Neural cell (in vitro differentiated cells): Measurements from ENCODE around the gene VLDLR. TPM values are rescaled to one million over a fixed set of nuclear protein-coding genes. Genes with fewer than 3 reads are reported as not detected.

Source experiments
- H2AFZ ChIP-seq: fragments of 200-600, 300-800 bp; sonication (generic), shearing (Covaris generic); 2 replicates; pipeline ENCODE4 v1.6.0; 2014; ENCODE audit warnings: low read depth, mild to moderate bottlenecking, antibody characterized with exemption, low read length, moderate library complexity
- H3F3A ChIP-seq: fragments of 200-600 bp; shearing (Covaris generic); 2 replicates; pipeline ENCODE4 v1.6.1; 2016; ENCODE audit warnings: mild to moderate bottlenecking, moderate library complexity, mixed read lengths, antibody characterized with exemption, low read length; ENCODE audit not compliant: insufficient read depth, poor library complexity, severe bottlenecking
- H3K27ac ChIP-seq: fragments of 200-600, 300-800 bp; sonication (generic), shearing (Covaris generic); 2 replicates; pipeline ENCODE4 v1.5.1; 2014; ENCODE audit warnings: mild to moderate bottlenecking, low read length, moderate library complexity
- H3K27me3 ChIP-seq: fragments of 300-800, 200-600 bp; sonication (generic), shearing (Covaris generic); 2 replicates; pipeline ENCODE4 v1.6.0; 2014; ENCODE audit warnings: mild to moderate bottlenecking, low read depth, low read length, moderate library complexity; ENCODE audit not compliant: insufficient read depth
- H3K36me3 ChIP-seq: fragments of 300-800, 200-600 bp; sonication (generic), shearing (Covaris generic); 2 replicates; pipeline ENCODE4 v1.5.1; 2014; ENCODE audit warnings: mild to moderate bottlenecking, antibody characterized with exemption, low read length, moderate library complexity; ENCODE audit not compliant: insufficient read depth
- H3K4me2 ChIP-seq: fragments of 300-800, 200-600 bp; sonication (generic), shearing (Covaris generic); 2 replicates; pipeline ENCODE4 v1.6.0; 2014; ENCODE audit warnings: mild to moderate bottlenecking, low read length
- H3K4me3 ChIP-seq: fragments of 300-800, 200-600 bp; sonication (generic), shearing (Covaris generic); 2 replicates; pipeline ENCODE4 v1.5.1; 2014; ENCODE audit warnings: mild to moderate bottlenecking, low read length, moderate library complexity
- H3K79me2 ChIP-seq: fragments of 200-600 bp; shearing (Covaris generic); replicated peaks from 2 replicates; pipeline ENCODE4 v1.6.0; 2014; ENCODE audit warnings: mild to moderate bottlenecking, low read length, moderate library complexity; ENCODE audit not compliant: insufficient read depth
- H3K9ac ChIP-seq: fragments of 300-800, 200-600 bp; sonication (generic), shearing (Covaris generic); 2 replicates; pipeline ENCODE4 v1.6.1; 2016; ENCODE audit warnings: mild to moderate bottlenecking, low read length, mixed read lengths
- H3K9me2 ChIP-seq: fragments of 200-600 bp; shearing (Covaris generic); 2 replicates; pipeline ENCODE4 v1.6.1; 2016; ENCODE audit warnings: mild to moderate bottlenecking, low read length, mixed read lengths; ENCODE audit not compliant: insufficient read depth
- H3K9me3 ChIP-seq: fragments of 200-600, 300-800 bp; sonication (generic), shearing (Covaris generic); 2 replicates; pipeline ENCODE4 v1.6.1; 2016; ENCODE audit warnings: mild to moderate bottlenecking, mixed run types, low read length, moderate library complexity, mixed read lengths
- H4K20me1 ChIP-seq: fragments of 200-600 bp; shearing (Covaris generic); 2 replicates; pipeline ENCODE4 v1.6.1; 2016; ENCODE audit warnings: mild to moderate bottlenecking, mixed run types; ENCODE audit not compliant: insufficient read depth
- EP300 ChIP-seq: fragments of 450-650 bp; conservative IDR thresholded peaks from 2 replicates; pipeline ENCODE4 v1.6.1; 2014; ENCODE audit warnings: antibody characterized with exemption, mild to moderate bottlenecking, moderate library complexity; ENCODE audit not compliant: poor library complexity, severe bottlenecking
- EZH2 ChIP-seq: fragments of 200-600, 300-800 bp; shearing (Covaris generic), sonication (generic); IDR thresholded peaks from 2 replicates; pipeline ENCODE4 v1.6.1; 2014; ENCODE audit warnings: antibody characterized with exemption, low read length, borderline replicate concordance, mild to moderate bottlenecking; ENCODE audit not compliant: insufficient read depth, poor library complexity, severe bottlenecking
- MXI1 ChIP-seq: fragments of 450-650 bp; conservative IDR thresholded peaks from 2 replicates; pipeline ENCODE4 v1.6.1; 2014; ENCODE audit warnings: antibody characterized with exemption, mild to moderate bottlenecking; ENCODE audit not compliant: poor library complexity, severe bottlenecking
- SMC3 ChIP-seq: fragments of 450-650 bp; conservative IDR thresholded peaks from 2 replicates; pipeline ENCODE4 v1.6.1; 2014; ENCODE audit warnings: antibody characterized with exemption, mild to moderate bottlenecking, moderate library complexity; ENCODE audit not compliant: poor library complexity
- TAF1 ChIP-seq: IDR thresholded peaks from 2 replicates; pipeline ENCODE4 v1.6.1; 2012; ENCODE audit warnings: low read depth
- polyA plus RNA-seq: library from polyadenylated mRNA; depleted of rRNA; stranded (reverse); fragments of >200 nt; gene quantifications from 2 replicates; pipeline ENCODE4 v1.2.3, GENCODE V29; 2014
- TF ChIP-seq, protein P1 (sequence below): fragments of 450-650 bp; IDR thresholded peaks from 2 replicates; pipeline ENCODE4 v1.5.1; 2014; ENCODE audit warnings: antibody characterized with exemption, mild to moderate bottlenecking, moderate library complexity; ENCODE audit not compliant: poor library complexity, severe bottlenecking
- TF ChIP-seq, protein P2 (sequence below): IDR thresholded peaks from 2 replicates; pipeline ENCODE4 v1.6.1; 2012; ENCODE audit warnings: borderline replicate concordance

The VLDLR gene
- polyA plus RNA-seq, 1 donor from 2014 or later: 62.7 TPM

DNA sequence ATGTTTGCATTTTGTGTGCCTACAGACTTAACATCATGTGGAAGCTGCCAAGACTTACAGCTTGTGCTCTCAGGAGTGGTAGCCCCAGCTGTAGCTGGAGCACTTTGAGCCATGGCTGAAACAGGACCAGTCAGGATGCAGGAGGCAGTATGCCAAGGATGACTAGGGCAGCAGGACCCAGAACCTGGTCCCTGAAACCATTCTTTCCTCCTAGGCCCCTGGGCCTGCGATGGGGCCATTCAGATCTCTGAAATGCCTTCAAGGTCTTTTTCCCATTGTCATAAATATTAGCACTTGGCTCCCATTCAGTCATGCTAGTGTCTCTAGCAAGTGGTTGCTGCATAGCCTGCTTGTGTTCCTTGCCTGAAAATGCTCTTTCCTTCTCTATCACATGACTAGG is 29.6 kb upstream of the VLDLR start:
- TF ChIP-seq, protein P1, sequence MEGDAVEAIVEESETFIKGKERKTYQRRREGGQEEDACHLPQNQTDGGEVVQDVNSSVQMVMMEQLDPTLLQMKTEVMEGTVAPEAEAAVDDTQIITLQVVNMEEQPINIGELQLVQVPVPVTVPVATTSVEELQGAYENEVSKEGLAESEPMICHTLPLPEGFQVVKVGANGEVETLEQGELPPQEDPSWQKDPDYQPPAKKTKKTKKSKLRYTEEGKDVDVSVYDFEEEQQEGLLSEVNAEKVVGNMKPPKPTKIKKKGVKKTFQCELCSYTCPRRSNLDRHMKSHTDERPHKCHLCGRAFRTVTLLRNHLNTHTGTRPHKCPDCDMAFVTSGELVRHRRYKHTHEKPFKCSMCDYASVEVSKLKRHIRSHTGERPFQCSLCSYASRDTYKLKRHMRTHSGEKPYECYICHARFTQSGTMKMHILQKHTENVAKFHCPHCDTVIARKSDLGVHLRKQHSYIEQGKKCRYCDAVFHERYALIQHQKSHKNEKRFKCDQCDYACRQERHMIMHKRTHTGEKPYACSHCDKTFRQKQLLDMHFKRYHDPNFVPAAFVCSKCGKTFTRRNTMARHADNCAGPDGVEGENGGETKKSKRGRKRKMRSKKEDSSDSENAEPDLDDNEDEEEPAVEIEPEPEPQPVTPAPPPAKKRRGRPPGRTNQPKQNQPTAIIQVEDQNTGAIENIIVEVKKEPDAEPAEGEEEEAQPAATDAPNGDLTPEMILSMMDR: no peak
- TF ChIP-seq SMC3 (no peak), EZH2 (no peak), TAF1 (no peak), MXI1 (no peak), EP300 (no peak)
- TF ChIP-seq, protein P2, sequence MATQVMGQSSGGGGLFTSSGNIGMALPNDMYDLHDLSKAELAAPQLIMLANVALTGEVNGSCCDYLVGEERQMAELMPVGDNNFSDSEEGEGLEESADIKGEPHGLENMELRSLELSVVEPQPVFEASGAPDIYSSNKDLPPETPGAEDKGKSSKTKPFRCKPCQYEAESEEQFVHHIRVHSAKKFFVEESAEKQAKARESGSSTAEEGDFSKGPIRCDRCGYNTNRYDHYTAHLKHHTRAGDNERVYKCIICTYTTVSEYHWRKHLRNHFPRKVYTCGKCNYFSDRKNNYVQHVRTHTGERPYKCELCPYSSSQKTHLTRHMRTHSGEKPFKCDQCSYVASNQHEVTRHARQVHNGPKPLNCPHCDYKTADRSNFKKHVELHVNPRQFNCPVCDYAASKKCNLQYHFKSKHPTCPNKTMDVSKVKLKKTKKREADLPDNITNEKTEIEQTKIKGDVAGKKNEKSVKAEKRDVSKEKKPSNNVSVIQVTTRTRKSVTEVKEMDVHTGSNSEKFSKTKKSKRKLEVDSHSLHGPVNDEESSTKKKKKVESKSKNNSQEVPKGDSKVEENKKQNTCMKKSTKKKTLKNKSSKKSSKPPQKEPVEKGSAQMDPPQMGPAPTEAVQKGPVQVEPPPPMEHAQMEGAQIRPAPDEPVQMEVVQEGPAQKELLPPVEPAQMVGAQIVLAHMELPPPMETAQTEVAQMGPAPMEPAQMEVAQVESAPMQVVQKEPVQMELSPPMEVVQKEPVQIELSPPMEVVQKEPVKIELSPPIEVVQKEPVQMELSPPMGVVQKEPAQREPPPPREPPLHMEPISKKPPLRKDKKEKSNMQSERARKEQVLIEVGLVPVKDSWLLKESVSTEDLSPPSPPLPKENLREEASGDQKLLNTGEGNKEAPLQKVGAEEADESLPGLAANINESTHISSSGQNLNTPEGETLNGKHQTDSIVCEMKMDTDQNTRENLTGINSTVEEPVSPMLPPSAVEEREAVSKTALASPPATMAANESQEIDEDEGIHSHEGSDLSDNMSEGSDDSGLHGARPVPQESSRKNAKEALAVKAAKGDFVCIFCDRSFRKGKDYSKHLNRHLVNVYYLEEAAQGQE: no peak
- H3F3A ChIP-seq: no peaks in the 10 kb centered on the region
- H4K20me1 ChIP-seq: no peaks in the 10 kb centered on the region
- H3K27ac ChIP-seq: no peak overlapping the region
- no peaks in the 10 kb centered on the region for H3K9me2 ChIP-seq
- H3K9me3 ChIP-seq: peaks cover 9% of the 10 kb centered on the region
- no peaks in the 10 kb centered on the region for H3K36me3 ChIP-seq
- H3K9ac ChIP-seq: no peak overlapping the region
- no peak overlapping the region for H3K4me3 ChIP-seq
- no peaks in the 10 kb centered on the region for H3K27me3 ChIP-seq
- H2AFZ ChIP-seq: no peak overlapping the region
- no peaks in the 10 kb centered on the region for H3K79me2 ChIP-seq
- H3K4me2 ChIP-seq: no peak overlapping the region

- TF ChIP-seq, protein P1: no peak
- TF ChIP-seq TAF1: no peak
- TF ChIP-seq, protein P2: no peak
- no peak overlapping the region for H3K9ac ChIP-seq
- H3K27me3 ChIP-seq: no peaks in the 10 kb centered on the region
Observed at GRCh38 chr9:2593744-2594143, 27.8 kb upstream of the VLDLR start.

More at GRCh38 chr9:2593744-2594143, 27.8 kb upstream of the VLDLR start:
- Histone ChIP-seq H4K20me1 (no peaks in the 10 kb centered on the region), H3K79me2 (no peaks in the 10 kb centered on the region), H2AFZ (no peak overlapping the region), H3K4me3 (no peak overlapping the region), H3K4me2 (no peak overlapping the region), H3K36me3 (no peaks in the 10 kb centered on the region), H3K9me3 (peaks cover 9% of the 10 kb centered on the region), H3K27ac (no peak overlapping the region), H3K9me2 (no peaks in the 10 kb centered on the region), H3F3A (no peaks in the 10 kb centered on the region)
